SKM-1 treated with dmso at 0.1 percent for 144 hours (cell line): ENCODE measurements around the gene MYL1.

Experiments
- DNase-seq: peaks from one replicate; lab custom pipeline; 2025; ENCODE audit not compliant: unreplicated experiment; lab: John Stamatoyannopoulos, UW

The MYL1 gene

DNA sequence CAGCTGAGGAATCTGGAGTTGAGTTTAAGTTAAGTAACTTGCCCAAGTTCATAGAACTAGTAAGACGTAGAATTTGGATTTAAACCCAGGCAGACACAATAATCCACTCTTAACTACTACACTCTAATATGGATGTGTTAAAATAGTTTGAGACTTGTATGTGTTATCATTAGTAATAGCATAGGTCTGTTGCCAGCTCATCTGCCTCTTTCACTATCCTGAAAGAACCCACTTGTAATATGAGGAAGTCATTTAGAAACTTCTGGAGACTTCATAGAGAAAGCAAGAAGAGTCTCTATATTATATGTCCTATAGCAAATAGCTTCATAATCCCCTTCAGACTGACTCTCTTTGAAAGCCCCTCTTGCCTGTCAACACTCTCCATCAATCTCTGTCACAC lies 46.7 kb downstream of the MYL1 start:
- no peak for DNase-seq

DNA sequence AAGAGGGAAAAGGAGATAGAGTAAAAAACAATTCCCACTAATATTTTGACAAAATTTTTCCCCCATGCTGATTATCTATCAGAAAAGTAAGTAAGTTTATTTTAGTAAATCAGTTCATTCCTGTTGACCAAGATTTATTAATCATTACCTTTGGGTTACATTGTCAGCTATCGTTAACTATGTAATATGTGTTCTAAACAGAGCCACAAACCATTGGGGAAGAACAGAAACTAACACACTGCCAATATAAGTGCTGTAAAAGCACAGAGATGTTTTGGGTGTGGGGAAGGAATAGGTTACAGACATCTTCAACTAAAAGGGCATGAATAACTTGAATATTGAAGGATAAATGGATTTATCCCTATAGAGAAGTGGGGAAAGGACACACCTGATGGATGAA lies 47.3 kb downstream of the MYL1 start:
- DNase-seq: no peak

DNA sequence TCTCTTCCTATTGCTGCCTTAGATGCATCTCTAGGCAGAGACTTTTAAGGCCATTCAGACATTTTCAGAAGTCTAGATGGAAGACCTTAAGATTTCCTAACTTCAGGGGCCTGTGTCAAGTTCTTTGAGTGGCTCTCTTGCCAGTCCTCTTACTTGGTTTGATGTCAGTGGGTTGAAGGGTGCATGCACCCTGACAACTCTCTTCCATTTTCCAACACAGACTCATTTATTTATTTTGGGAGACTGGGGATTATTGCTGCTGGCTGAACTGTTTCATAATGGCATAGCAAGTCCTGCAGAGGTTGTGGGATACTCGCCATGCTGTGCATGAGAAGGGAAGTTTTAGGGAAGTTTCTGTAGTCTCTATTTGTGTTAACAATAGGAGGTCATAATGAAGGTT lies 50.7 kb downstream of the MYL1 start:
- no peak for DNase-seq

DNA sequence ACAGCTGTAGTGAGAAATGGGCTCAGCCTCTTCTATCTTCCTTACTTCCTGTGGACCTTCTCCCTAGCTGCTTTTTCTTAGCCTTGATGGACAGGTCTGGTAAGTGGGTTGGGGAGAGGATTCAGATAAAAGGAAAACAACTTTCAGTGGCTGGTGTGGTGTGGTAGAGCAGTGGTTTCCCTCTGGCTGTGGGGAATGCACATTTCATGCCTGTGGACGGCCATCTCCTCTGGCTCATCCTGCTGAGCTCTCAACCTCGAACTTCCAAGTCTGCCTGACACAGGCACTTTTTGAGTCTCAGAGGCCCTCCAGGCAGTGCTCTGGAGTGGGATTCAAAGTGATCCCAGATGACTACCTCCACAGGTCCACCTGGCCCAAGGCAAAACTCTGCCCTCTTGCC lies 51.1 kb downstream of the MYL1 start:
- no peak for DNase-seq

DNA sequence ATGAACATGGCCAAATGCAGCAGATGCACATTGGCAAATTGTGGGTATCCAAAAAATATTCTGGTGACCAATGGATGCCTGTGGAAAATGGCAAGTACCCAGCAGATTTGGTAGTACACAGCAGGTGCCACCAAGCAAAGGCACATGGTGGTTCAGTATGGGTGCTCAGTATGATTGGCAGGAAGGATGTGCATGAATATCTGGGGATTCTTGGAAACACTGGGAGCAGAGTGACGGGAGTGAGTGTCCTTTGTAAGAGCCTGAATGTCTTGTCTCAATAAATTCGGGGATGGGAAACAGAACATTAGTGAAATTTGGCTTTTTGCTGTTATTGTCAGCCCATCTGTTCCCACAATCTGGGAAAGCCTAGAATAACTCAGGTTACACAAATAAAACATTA lies 52.9 kb downstream of the MYL1 start:
- DNase-seq: no peak

DNA sequence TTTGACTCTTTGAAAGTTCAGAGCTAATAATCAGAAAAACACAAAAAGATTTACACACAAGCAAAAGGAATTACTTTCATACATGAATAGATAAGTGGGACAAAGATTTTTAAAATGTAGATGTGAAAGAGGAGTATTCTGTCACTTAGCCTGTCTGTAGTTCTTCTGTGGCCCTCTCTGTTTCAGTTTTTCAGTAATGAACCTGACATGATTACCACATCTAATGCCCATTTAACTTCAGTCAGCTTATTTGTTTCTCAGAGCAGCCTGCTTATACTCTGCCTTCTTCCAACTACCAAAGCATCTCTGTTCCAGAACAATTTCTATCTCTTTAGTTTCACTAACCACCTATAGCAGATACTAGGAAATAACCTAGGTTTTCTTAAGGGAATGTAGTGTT lies 55.3 kb downstream of the MYL1 start:
- no peak for DNase-seq

DNA sequence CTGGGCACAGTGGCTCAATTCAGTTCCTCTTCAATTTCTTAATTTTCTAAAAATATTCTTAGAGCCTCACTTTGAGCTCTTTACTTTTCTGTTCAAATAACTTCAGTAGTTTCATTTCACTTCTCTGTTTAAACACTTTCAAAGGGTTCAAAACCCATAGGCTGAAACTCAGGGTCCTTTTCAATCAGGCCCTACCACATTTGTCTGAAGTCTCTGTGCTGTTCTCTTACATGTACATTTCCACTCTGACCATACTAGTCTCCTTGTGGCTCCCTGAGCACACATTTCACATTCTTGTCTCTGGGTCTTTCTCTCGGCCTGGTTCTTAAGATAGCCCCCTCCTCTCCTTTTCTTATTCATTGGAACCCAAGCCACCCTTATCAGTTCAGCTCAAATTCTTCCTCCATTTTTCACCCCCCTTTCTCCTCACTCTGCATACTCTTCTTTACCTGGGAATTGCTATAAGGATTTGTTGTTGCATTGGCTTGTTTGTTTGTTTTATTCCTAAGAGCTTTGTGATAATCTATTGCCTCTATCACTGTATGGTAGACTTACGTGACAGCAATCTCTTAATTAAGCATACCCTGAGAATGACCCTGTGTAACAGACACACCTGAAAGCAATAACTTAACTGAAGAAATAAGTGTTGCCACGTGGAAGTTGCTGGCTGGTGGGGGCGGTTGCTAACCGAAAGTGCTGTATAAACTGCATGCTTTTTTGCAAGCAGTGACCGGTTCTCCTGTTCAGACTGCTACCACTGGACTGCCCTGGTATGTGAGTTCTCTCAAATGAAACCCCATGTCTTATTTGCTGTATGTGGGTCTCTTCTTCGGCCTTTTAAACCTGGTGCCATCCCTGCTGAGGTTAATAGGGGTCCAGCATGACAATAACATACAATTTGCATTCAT lies 62.0 kb downstream of the MYL1 start:
- DNase-seq: no peak

DNA sequence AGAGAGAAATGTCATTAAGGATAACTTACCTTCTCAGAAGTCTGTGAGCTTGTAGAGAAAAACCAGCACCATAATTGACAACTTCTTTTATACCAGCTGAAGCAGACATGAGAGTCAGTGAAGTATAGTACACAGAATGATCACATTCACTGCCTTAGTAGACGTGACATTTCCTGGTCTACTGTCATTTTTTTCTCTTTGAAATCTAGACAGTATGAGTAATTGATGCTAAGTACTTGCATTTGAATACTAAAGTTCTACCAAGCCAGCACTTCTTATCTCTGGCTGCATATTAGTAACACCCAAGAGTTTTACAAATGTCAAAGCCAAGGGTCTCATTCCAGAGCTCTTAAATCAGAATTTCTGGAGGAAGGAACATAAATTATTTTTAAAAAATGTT lies 64.4 kb downstream of the MYL1 start:
- no peak for DNase-seq
